Brain pericyte (primary cell): ENCODE data around the gene CNPPD1.

Experiments
- DNase-seq: peaks from one replicate; pipeline ENCODE4 v3.0.0-alpha.2; 2012; ENCODE audit warnings: low read depth, low spot score

CNPPD1 gene

DNA sequence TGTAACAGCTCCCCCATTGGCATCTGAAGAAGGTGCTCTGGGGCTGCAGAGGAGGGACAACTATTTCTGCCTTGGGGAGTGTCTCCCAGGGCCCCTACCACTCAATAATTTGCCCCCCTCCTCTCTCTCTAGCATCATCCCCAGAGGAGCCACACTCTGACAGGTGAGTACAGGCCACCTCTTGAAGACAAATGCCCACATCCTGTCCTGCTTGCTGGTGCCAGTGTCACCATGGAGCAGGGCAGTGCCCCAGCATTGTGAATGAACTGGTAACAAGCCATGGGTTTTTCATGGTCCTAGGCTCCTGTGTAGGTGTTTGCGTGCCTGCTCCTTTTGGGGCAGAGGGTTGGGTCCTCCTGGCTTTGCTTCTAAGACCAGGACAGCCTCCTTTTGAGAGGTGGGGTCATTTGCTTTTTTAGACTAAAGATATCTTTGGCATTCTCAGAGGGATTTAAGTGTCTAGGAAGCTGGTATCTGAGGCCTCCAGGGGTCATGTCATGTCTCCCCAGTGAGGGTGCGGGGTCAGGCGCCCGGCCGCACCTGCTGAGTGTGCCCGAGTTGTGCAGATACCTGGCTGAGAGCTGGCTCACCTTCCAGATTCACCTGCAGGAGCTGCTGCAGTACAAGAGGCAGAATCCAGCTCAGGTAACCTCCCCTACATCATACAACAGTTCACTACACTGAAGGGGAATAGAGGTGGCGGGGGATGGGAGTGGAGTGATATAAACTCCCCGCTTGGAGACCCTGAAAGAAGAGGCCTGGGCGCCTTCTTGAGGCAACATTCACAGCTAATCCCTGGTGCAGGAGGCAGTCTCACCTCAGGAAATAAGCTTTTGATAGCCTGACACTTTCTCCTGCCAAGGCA is 3.1 kb upstream of the CNPPD1 start:
- no peak for DNase-seq

DNA sequence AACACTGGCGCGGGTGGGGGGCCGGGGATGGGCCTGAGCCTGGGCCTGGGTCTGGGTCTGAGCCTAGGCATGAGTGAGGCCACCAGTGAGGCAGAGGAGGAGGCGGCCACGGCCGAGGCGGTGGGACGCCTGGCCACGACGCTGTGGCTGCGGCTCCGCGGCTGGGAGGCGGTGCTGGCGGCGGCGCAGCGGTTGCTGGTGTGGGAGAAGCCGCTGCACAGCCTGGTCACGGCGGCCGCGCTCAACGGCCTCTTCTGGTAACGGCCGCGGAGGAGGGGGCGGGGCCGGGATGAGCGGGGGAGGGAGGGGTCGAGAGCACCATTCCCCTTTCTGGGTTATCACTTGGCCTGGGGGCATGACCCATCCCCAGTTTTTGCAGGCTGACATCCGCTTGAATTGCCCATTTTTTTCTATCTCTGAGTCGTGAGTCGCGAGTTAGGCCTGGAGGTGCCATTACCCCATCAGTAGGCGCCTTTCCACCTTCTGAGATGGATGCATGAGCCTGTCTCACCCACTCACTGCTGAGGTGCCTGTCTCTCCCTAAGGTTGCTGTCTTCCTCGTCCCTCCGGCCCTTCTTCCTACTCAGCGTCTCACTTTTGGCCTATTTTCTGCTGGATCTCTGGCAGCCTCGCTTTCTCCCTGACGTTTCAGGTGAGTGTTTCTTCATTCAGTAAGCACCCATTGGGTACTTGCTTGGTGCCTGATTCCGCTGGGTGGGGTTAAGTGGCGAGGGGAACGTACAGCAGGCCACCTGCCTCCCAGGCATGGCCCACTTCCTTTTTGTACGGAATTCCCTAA is 1.9 kb upstream of the CNPPD1 start:
- DNase-seq: no peak

DNA sequence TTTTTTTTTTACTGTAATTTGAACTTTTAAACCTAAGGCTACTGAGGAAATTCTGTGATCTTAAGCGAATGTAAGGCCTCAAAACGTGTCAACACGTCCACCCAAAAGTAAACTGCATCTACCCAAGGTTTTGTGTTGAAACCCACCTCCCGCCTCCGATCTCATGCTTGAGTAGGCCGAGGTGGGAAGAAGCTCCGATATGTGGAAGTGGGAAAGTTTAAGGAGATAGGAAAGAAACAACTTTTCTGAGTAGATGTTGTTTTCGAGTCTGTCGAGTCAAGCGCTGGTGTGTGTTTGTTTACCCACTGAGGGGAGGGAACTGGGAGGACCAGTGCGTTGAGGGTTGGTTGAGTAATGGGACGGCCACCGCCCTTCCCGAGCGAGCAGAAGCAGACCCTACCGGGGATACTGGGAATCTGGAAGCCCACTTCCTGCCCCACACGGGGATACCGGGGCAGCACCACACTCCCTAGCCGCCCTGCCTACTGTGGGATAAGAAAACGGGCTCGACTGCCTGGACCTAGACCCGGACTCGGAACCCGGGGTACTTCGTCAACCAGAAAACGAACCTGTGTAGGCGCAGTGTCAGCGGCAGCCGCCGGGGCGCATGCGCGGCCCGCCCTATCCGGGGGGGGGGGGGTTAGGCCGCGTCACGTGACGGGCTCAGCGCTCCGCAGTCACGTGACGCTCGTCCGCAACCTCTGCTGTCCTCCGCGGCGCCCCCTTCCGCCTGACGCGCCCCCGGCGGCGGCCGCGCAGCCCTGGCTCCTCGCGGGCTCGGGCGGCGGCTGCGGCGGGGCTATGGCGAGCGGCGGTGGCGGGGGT is 1.0 kb upstream of the CNPPD1 start, which contains the start of gene RETREG2:
TSS of gene RETREG2 (plus strand) at position 724 of the 825 bp plus-strand sequence. CDS start at position 802, 78 bp downstream.
- peak; percentile 77 for DNase-seq

DNA sequence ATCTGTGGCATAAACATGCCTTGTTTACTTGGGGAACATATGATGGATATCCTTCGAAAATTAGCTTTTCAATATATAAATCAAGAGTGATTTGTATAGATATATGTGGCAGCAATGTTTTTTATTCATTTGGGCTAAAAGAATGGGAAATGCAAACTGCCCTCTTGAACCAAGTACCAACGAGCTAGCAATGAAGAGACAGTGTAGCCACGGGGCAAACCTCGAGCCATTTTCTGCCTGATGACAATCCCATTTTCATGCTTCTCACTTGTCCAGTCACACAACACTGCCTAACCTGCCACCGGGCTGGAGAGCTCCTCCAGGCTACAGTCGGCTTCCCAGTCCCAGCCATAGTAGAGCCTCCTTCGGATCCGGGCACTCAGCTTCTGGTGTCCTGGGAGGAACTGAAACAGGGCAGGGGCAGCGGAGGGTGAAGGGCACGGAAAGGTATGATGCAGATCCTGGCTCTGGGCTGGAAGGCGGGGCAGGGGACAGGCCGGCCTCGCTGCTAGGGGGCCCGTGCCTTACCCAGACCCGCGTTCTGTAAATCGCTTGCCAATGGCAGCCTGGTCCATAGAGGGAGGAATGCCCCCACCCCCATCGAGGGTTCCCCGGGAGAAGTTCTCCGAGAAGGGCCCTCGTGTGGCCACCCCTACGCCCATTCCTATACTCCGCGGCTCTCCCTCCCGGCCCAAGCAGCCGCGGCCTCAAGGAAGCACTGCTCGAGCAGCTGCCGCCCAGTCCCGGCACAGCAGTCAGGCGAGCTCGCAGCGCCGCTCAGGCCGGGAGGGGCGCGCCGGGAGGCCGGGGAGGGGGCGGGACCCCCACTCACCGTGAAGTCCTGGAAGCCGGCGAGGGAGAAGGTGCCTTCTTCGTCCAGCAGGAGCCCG is 552 bp downstream of the CNPPD1 start:
- DNase-seq: no peak

DNA sequence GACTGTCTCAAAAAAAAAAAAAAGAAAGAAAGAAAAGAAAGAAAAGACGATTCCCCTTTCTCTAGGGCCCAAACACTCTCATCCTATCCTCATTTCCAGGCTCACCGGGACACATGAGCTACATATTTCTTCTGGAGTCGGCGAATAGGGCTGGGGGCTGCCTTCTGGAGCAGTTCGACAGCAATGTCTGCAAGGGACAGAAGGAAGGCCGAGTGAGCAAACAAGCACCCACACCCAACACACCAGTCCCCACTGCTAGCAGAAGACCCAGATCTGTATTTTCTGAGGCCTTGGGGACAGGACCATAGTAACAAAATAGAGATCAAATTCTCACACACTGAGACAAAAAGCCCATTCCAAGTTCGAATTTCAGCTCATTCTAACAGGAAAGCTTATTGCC is 1.2 kb downstream of the CNPPD1 start:
- no peak for DNase-seq

DNA sequence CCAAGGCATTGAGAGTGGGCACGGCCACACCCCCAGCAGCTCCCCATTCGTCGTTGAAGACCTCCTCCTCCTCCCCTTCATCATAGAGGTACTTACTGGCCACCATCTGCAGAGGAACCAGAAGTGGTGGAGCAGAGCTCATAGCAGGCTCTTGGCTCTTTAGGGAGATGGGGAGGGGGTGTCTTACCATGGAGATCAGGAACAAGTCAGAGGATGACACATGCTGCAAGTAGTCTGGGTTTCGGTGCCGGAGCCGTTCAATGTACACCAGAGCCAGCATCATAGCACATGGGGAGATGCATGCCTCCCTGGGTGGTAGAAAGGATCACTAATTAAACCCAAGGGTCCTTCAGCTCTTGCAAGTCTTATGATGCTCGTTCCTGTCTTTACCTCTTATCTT is 1.9 kb downstream of the CNPPD1 start:
- DNase-seq: no peak

DNA sequence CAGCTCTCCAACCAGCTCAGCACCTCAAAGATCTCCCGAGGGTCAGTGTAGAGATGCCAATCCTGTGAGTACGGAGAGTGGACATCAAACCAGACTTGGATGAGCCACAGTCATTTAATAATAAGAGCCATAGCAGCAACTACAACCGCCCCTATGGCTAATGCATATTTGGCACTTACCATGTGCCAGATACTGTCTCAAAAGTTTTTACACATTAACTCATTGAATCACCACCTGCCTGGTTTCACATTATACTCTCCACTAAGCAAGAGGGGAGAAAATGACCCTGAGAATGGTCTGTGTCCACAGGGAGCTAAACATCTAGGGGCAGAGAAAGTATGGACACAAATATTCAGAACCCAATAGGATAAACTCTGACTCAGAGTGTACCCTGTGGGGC is 2.6 kb downstream of the CNPPD1 start:
- no peak for DNase-seq

DNA sequence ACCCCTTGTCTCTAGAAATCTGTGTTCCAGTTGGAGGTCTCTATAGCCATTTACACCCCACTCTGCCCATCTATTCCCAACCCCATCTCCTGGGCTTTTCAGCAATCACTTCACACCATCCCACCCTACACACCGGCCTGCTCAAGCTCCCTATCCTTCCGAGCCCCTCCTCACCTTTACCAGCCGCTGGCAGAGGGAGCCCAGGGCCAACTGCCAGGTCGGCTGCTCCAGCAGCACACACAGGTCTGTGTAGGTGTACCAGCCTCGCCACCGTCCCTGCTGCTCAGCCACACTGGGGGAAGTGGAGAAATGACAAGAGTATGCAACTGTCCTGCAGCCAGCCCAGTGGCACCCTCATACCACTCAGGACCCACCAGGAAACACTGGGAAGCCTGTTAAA is 3.5 kb downstream of the CNPPD1 start:
- DNase-seq: no peak

DNA sequence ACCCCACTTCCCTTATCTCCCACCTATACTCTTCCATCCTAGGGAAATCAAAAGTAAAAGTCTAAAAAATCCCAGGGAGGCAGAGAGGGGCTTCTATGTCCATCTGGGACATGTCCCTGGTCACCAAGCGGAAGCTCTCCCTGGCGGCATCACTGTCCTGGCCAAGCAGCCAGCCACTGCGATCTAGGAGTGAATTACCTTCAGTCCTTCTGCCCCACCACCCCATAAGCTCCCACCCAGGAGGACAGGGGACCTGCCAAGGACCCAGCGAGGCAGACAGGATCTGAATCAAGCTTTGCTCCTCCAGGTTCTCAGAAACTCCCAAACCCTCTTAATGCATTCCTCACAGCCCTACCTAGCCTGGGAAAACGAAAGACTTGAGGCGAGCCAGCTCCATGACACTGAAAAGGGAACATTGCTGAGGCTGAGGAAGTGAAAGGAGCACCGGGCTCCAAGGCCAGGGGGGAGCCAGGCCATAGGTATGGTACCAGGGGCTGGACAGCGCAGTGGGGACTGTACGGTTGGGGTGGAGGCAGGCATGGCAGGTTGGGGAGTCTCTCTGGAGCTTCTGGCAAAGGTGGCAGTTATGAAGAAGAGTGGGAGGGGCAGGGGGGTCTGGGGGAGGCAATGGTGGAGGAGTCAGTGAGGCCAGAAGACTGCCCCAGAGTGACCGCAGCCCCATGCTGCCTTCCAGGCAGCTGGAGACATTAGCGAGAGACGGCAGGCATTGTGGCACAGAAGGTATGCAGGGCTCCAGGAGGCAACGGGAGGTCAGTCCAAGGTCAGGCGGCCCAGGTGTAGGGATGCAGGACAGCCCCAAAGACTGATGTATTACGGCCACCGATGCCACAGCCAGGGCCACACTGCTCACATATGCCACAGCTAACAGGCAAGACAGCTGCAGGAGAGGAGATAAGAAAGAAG is 4.2 kb downstream of the CNPPD1 start:
- DNase-seq: no peak

DNA sequence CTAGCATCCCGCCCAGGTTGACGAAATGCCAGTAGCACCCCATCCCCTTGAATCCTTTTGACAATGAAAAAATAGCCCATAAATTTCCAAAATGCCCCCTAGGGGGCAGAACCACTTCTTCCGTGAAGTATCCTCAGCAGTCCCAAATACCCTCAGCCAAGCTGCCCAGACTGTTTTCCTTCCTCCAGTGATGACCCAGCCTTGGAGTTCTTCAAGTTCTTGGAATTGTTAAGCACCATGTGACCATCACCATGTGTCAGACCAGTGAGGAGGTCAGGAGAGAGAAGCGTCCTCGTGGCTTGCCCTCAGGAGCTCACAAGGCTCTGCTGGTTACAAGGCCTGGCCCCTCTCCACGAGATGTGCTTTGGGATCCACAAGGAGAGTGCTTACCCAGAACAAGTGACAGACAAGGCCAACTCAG is 5.5 kb downstream of the CNPPD1 start:
- no peak for DNase-seq

DNA sequence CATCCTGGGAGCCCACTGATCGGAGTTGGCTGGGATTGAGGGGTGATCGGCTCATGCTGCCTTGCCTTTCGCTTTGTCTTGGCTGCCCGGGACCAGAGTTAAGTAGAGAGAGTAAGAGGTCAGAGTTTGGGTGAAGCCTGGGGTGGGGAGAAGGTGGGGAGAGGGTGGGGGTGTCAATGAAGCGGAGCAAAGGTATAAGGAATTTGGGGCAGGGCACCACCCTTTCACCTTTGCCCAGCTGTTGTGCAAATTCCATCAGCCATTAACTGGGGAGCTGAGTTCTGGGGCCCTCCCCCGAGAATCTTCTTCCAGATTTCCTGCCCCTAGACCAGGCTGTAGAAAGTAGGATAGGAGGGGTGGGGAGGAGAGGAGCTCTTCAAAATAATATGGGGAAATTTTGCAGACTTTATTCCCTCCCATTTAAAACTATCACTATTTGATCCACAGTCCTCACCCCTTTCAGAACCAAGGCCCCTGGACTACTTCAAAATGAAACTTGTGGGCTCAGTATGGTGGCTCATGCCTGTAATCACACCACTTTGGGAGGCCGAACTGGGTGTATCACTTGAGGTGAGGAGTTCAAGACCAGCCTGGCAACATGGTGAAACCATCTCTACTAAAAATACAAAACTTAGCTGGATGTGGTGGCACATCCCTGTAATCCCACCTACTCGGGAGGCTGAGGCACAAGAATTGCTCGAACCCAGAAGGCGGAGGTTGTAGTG is 6.6 kb downstream of the CNPPD1 start, which contains the start of gene SLC23A3:
TSS of gene SLC23A3 (minus strand) at position 100 of the 725 bp plus-strand sequence. CDS start at position 55, 45 bp downstream.
- no peak for DNase-seq

DNA sequence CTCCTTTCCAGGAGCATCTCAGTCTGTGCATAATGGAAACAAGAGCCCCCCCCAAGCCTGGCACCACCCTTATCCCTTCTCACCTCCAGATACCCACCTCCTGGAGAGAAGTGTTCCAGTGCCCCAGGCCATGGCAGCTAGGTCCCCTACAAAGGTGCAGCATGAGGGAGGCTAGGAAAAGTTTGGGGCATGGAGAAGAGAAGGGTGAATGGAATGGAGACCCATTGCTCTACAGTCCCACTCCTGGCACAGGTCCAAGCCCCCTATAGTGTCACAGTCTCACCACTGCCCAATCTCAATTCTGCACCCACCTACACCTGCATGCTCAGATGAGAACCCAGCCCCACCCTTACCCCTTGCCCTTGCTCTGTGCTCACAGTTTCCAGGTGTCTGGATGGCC is 7.8 kb downstream of the CNPPD1 start:
- no peak for DNase-seq

DNA sequence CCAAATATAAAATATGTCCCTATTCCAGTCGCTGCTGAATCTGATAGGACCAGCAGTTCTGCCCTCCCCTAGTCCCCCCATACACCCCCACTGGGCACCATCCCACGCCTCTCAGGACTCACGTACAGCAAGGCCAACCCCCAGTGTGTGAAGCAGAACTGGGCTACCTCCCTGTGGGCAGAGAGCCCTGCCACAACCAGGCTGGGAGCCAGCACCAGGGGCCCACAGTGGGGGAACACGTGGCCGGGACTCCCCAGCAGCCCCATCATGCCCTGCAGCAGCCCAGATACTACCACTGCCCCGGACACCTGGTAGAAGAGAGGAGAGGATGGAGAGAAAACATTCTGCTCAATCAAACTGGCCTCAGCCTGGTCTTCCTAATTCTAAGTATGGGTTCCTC is 8.2 kb downstream of the CNPPD1 start:
- no peak for DNase-seq

DNA sequence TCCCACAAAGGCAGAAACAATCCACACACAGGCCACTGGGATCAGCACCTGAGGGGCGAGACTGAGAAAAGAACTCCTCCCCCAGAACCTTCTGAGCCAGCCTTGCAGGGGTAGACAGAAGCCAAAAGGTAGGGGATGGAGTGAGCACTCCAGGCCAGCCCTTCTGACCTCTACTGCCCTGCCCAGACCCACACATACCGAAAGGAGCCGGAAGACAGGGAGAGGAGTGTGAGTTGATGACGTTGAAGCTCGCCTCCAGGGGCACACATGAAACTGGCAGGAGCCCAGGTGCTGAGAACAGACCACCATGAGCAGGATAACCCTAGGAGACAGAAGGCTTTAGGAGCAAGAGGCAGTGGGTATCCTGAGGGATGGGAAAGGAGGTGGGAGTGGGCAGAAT is 8.7 kb downstream of the CNPPD1 start:
- DNase-seq: no peak

DNA sequence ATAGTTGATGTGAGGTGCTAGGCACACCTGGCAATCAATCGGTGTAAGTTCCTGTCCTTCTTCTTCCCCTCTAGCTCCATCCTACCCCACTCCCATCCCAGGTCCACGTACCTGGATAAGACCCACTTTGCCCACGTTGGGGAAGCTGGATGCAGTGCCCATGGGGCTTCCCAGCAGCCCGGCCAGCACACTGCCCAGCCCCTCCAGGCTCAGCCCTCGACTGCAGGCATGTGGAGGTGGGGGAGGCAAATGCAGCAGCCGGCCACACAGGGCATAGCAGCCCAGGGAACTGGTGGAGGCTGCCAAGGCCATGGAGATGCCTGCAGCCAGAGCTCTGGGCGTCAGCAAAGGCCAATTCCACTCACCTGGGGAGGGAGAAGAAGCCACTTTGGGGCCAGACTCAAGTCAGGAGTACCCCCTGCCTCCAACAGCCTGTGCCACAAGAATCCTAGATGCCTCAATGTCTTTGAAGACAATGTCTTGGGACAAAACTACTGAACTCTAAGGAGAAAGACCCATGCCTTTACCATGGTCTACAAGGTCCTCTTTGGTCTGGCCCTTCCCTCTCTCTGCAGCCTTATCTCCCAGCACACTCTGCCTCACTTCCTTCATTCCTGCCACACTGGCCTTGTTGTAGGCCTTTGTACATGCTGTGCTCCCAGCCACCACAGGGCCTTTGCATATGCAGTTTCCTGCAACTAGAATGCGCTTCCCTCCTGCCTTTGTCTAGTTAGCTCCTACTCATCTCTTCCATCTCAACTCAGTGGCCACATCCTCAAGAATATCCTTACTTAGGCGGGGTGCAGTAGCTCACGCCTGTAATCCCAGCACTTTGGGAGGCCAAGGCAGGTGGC is 11.4 kb downstream of the CNPPD1 start:
- no peak for DNase-seq

DNA sequence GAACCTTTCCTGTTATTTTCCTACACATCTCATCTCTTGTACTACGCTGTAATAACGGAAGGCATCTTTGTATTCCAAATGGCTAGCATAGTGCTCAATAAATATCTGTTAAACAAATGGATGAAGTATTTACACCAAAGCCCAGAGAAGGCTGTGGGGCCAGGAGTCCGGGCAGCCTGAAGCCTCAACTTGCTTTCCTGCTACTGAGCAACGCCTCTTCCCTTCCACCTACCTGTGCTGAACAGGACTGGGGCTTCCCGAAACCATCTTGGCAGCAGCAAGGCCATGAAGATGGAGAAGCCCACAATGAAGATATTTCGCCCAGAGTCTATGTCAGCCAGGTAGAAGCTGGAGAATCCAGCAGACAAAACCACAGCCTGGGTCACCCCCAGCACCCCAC is 13.6 kb downstream of the CNPPD1 start:
- no peak for DNase-seq

DNA sequence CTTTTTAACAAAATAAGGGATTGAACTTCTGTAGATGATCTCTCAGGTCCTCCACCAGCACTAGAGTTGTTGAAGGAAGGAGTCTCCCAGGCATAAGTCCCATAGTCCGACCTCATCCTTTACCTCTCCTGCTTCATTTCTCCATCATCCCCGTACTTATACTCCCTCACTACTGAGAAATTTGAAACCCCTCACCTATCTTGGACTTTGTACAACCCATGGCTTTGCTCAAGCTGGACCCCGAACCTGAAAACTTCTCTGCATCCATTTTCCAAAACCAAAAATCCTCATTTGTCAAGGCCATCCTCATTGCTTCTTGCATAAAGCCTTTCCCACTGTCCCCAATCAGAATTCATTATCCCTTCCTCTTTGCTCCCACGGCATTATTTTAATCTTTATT is 15.6 kb downstream of the CNPPD1 start:
- DNase-seq: no peak
